Activated T-helper 1 cell treated with Interleukin-2 at 50 U/mL for 16 hours (primary cell): ENCODE results near the gene INPP5K.

Experiments used
- DNase-seq: peaks from one replicate; pipeline ENCODE4 v3.0.0-alpha.2; 2020; ENCODE audit warnings: low read depth

The INPP5K gene

GRCh38 chr17:1505586-1505985, 10.8 kb downstream of the INPP5K start:
- no peak for DNase-seq

- DNase-seq = no peak
Observed at GRCh38 chr17:1504866-1505265, 11.5 kb downstream of the INPP5K start.

- DNase-seq = no peak
Observed at GRCh38 chr17:1503699-1504098, 12.7 kb downstream of the INPP5K start.

GRCh38 chr17:1498869-1499268, 17.5 kb downstream of the INPP5K start:
- DNase-seq = no peak

GRCh38 chr17:1498233-1498632, 18.2 kb downstream of the INPP5K start:
- DNase-seq = no peak

- DNase-seq = no peak
Observed at GRCh38 chr17:1497831-1498230, 18.6 kb downstream of the INPP5K start.

DNA sequence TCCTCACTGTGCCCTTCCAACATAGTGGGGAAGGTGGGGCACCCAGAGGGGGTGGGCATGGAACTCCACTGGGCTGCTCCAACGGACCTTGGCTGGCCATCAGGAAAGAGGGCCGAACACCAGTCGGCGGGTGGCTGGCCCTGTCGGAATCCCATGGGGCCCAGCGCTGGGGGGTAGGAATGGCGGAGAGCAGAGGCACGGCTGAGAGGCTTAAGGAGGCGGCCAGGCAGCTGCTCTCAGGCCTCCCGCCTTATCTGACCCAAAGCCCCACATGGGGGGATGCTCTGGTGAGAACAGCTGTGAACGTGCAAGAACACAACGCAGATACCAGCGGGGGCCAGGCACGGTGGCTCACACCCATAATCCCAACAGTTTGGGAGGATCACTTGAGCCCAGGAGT, 19.5 kb downstream of the INPP5K start:
- no peak for DNase-seq

DNA sequence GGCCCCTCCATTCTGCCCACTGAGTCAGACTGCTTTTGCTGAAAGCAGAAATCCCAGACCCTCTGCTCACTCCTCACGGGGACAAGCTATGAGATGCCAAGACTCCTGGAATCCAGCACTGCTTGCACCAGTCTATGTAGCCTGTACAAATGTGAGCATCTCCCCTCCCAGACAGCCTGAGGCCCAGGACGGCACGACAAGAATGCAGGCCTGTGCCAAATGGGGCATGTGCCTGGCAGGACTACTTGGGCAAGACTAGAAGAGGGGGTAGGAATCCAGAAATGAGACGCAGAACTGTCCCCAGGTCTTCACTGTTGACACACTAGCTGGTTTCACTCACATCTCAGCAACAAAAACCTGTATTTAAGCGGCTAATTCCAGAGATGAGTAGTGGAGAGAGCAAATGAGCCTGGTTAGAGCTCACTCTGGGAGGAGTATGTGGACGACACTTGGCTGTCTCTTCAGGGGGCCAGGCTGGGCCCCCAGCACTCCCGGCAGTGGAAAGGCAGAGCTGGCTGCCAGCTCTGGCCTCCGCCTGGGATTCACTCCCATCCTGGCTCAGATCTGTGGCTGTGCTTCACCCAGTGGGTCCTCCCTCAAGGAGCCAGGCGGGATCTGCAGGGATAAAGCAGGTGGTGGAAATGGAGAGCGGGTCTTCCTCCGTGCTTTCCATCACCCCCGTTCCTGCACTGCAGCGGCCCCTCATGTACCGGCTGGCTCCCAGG, 21.0 kb downstream of the INPP5K start:
- DNase-seq = no peak

- DNase-seq = no peak
Observed at GRCh38 chr17:1494736-1495253, 21.6 kb downstream of the INPP5K start.

DNA sequence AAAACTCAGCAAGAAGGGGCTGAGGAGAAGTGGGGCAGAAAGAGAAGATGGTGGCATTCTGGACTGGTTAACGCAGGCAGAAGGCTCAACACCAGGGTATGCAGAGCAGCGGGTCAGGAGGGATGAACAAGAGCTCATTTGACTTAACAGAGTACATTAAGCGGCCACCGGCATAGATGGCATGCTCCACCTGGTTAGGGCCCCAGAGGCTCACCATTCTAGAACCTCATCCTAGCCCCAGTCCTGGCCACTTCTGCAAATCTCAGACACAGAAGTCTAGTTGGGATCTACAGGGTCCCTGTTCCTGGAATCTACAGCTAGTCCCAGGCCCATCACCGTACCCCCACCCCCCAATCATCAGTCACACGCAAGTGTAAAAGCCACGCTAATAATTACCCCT, 22.2 kb downstream of the INPP5K start:
- DNase-seq = no peak

DNA sequence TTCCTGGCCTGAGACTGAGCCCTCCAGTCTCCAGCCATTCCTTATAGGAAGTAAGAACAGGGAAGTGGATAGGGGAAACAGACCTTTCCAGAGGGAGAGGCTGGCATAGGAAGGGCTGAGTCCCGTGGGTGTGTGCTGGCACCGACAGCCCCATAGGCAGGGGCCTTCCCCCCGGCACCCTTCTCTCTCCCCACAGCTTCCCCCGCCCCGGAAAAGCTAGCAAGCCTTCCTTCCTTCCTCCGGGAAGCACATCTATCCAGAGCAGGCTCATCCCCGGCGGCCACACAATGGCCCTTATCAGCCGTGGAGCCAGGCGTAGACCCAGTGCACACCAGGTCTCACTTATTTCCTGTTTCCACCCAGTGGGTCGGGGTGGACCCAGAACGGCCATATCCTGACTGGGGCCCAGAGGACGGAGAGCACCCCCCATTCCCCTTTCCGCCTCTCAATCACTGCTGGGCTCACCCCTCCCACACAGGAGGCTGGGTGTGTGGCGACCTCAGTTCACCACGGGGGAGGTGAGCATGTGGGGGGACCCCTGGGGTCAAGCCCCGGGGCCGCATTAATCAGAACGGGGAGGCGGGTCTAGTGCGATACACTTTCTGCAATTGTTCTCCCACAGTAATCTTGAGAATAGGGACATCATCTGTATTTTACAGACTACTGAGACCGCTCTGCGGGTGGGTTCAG, 23.0 kb downstream of the INPP5K start:
- no peak for DNase-seq

DNA sequence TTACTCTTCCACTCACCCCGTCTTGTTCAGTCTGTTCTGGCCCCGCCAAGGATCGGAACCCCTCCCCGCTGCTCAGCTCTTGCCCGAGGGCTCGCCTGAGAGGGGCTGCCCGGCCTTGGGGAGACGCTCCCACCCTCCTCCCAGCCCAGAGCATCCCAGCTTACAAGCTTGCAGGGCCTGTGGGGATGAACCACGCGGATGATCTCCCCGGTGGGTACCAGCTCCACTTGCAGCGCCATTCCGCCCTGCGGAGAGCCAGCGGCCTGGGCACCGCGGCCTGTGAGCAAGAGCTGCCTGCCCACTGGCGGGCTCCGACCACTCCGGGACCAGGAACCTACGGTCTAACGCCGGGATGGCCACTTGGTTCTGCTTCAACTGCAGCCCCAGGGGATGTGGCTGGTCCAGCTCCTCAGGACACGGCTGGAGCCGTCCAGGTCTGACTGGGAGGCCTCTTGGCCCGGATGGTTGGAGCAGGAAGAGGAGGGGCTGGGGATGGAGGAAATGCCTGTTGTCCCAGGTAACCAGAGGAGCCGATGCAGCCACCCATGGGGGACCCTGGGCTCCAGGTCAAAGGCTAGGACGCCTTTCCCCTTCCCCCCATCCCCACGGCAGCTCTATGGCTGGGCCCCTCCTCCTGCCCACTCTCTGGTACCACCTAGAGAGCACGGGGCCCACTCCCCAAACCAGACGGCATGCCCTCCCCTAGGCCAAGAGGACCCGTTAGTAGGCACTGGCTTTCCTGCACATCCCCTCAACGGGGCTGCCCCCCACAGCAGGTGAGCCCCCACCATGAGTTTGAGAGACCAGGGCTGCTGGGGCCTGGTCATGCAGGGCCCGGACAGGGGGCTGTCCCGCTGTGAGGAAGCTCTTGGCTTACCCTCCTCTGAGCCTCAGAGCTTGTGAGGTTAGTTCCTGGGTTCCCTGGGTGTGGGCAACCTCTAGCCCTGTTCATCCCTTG, 23.9 kb downstream of the INPP5K start, which contains the start of gene MYO1C:
Gene MYO1C, minus strand, starts transcription at position 438 of the 958 bp plus-strand sequence. Its CDS starts 199 bp downstream, at position 239.
- no peak for DNase-seq

DNA sequence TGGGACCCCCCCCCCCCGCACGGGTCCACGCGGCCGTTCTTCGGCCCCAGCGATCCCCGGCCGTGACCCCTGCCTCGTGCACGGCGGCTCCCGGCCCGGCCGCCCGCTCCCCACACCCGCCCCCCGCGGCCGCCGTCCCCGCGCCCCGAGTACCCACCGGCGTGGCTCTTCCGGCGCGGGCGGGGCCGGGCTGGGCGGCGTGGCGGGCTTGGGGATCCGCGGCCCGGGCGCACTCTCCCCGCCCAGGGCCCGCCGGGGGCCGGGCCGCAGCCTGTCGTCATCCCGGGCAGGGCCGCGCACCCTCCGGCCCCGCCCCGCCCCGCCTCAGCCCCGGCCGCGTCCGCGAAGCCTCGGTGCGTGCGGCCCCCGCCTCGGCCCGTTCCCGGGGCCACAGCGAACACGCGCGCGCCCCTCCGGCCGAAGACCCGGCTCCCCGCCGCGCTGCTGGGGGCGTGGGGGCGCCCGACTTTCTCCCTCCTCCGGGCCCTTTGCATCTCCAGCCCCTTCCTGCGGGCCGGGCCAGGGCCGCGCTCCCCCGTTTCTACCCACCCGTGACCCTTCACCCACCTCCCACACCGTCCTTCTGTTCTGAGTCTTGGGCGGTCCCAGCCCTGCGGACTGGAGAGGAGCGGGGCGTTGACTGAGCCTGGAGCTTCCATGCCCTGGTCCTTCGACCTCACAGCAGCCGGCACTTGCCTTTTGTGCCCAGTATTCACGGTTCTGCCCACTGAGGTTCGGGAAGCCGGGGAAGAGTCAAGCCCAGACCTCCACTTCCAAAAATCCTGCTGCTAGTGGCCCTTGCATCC, 24.8 kb downstream of the INPP5K start:
- no peak for DNase-seq

DNA sequence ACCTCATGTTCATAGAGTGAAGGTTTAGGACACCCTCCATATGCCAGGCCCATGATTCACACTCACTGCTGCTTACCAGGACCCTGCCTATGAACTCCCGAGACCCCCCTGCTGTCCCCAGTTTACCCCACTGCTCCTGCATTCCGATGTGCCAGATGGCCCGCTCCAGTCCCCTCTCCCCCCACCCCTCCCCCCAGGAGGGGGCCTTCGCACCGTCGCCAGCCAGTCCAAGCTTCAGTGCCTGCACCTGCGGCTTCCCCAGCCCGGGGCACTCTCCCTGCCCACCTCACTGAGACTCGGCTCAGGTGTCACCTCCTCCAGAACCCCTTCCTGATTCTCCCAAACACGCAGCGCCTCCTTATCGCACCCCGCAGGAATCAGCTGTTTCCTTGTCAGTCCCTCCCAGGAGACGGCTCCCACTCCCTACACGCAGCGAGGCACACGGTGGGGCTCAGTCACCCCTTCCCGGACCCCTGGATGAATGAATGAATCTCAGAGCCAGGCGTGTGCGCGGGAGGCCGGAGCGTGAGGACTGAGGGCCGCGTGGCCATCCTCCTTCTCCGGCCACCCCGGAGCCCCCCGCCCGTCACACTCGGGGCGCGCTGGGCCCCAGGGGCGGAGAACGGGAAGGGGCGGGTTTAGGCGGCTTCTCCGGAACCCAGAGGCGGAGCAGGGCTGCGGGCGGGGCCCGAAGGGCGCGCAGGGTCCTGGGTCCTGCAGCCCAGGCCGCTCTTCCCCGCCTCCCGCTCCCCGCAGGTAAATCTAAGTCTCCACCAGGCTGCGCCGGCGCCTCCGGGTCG, 25.6 kb downstream of the INPP5K start:
- peak; percentile 45 for DNase-seq

- no peak for DNase-seq
Observed at GRCh38 chr17:1488826-1489270, 27.6 kb downstream of the INPP5K start.

GRCh38 chr17:1487939-1488825, 28.2 kb downstream of the INPP5K start:
- DNase-seq = peak; percentile 61

- peak; percentile 66 for DNase-seq
Observed at GRCh38 chr17:1486802-1487695, 29.4 kb downstream of the INPP5K start.
